ENCODE measurements around the gene COLEC12.

Gene COLEC12

GRCh38 chr18:500632-501405 is at the start of gene COLEC12:
COLEC12 (minus strand) TSS chr18:500701; CDS start chr18:500514, 187 bp downstream.
- no peak for DNase-seq

- DNase-seq: no peak
These were observed 49.5 kb upstream of the COLEC12 start for GRCh38 chr18:549967-550366.

GRCh38 chr18:543447-544078 is 43.1 kb upstream of the COLEC12 start:
- DNase-seq: no peak

- no peak for DNase-seq
These were observed 33.6 kb upstream of the COLEC12 start for GRCh38 chr18:533995-534601.

GRCh38 chr18:532632-533031 is 32.1 kb upstream of the COLEC12 start:
- no peak for DNase-seq

GRCh38 chr18:532018-532417 is 31.5 kb upstream of the COLEC12 start:
- no peak for DNase-seq

- DNase-seq: no peak
These were observed 26.6 kb upstream of the COLEC12 start for GRCh38 chr18:527146-527545.

GRCh38 chr18:526681-527080 is 26.2 kb upstream of the COLEC12 start:
- DNase-seq: no peak

- DNase-seq: no peak
These were observed 24.7 kb upstream of the COLEC12 start for GRCh38 chr18:525036-525797.

- no peak for DNase-seq
These were observed 24.0 kb upstream of the COLEC12 start for GRCh38 chr18:524466-524865.

GRCh38 chr18:523561-523960 is 23.1 kb upstream of the COLEC12 start:
- DNase-seq: no peak

- no peak for DNase-seq
These were observed 18.7 kb upstream of the COLEC12 start for GRCh38 chr18:519019-519879.

- DNase-seq: no peak
These were observed 17.6 kb upstream of the COLEC12 start for GRCh38 chr18:518081-518480.

GRCh38 chr18:515838-516237 is 15.3 kb upstream of the COLEC12 start:
- DNase-seq: no peak

GRCh38 chr18:515156-515815 is 14.8 kb upstream of the COLEC12 start:
- no peak for DNase-seq

GRCh38 chr18:513826-514530 is 13.5 kb upstream of the COLEC12 start:
- DNase-seq: no peak

GRCh38 chr18:512957-513356 is 12.5 kb upstream of the COLEC12 start:
- DNase-seq: no peak

- no peak for DNase-seq
These were observed 8.3 kb upstream of the COLEC12 start for GRCh38 chr18:508835-509234.

- no peak for DNase-seq
These were observed 7.1 kb upstream of the COLEC12 start for GRCh38 chr18:507636-508035.

- no peak for DNase-seq
These were observed 6.3 kb upstream of the COLEC12 start for GRCh38 chr18:506801-507200.

- DNase-seq: no peak
These were observed 5.8 kb upstream of the COLEC12 start for GRCh38 chr18:506264-506663.

All from NCI-H1092 treated with DMSO at 0.1 percent for 48 hours (cell line).